LNCaP clone FGC (cell line): ENCODE results near the gene BOK.

Experiments used
- DNase-seq: peaks from one replicate; pipeline ENCODE4 v3.0.0-alpha.2; 2011; ENCODE audit warnings: low read depth
- H3K4me3 ChIP-seq: 2 replicates; pipeline ENCODE4 v1.5.1; 2011; ENCODE audit warnings: mild to moderate bottlenecking, low read depth, low read length, control low read depth
- CTCF ChIP-seq: IDR thresholded peaks from 2 replicates; pipeline ENCODE4 v1.5.1; 2012; ENCODE audit warnings: mild to moderate bottlenecking; ENCODE audit not compliant: control insufficient read depth, insufficient read depth; ENCODE audit errors: extremely low read depth

Gene BOK

GRCh38 chr2:241553512-241553830 is 5.1 kb upstream of the BOK start:
- DNase-seq: no peak
- H3K4me3 ChIP-seq: no peak overlapping the region
- TF ChIP-seq CTCF: no peak

GRCh38 chr2:241553981-241554380 is 4.6 kb upstream of the BOK start:
- no peak for TF ChIP-seq CTCF
- DNase-seq: no peak
- no peak overlapping the region for H3K4me3 ChIP-seq

GRCh38 chr2:241554610-241555322 is 3.8 kb upstream of the BOK start:
- TF ChIP-seq CTCF: no peak
- DNase-seq: no peak

GRCh38 chr2:241555711-241556110 is 2.8 kb upstream of the BOK start:
- H3K4me3 ChIP-seq: no peak overlapping the region
- no peak for TF ChIP-seq CTCF
- DNase-seq: no peak

More at GRCh38 chr2:241554610-241555322, 3.8 kb upstream of the BOK start:
- no peak overlapping the region for H3K4me3 ChIP-seq

GRCh38 chr2:241556746-241557145 is 1.8 kb upstream of the BOK start:
- DNase-seq: no peak
- TF ChIP-seq CTCF: no peak
- no peak overlapping the region for H3K4me3 ChIP-seq

GRCh38 chr2:241559323-241560161 is 997 bp downstream of the BOK start:
- no peak for DNase-seq

More at GRCh38 chr2:241559323-241560161, 997 bp downstream of the BOK start:
- no peak for TF ChIP-seq CTCF
- H3K4me3 ChIP-seq: peak overlapping the region; percentile 54
